ENCODE measurements around the gene PARD6G. TPM values are rescaled to one million over a fixed set of nuclear protein-coding genes. Genes with fewer than 3 reads are reported as not detected.

The PARD6G gene
- total RNA-seq, 1 experiment from 2014 or later, result 13.0 TPM

- ChIA-PET POLR2A (no interaction called here), CTCF (interaction anchor here (0.8 to 1.3 kb wide), 5 partner anchors 17 to 50 kb away, joined by 3 to 6 read pairs (median 3); partner anchors contain the start of gene PARD6G)
- TF ChIP-seq ZNF263 (CRISPR knock-in tag; IDR thresholded peaks at IDR 0.05; ENCODE audit: low read depth), result no peak
- no peak for TF ChIP-seq JUN (CRISPR knock-in tag; IDR thresholded peaks at IDR 0.05)
- no peak for TF ChIP-seq ATF1 (CRISPR knock-in tag; IDR thresholded peaks at IDR 0.05)
- no peak for TF ChIP-seq ZNF416 (CRISPR knock-in tag; IDR thresholded peaks at IDR 0.05)
- TF ChIP-seq ATF6 (CRISPR knock-in tag; IDR thresholded peaks at IDR 0.05), result no peak
- TF ChIP-seq, protein P1, sequence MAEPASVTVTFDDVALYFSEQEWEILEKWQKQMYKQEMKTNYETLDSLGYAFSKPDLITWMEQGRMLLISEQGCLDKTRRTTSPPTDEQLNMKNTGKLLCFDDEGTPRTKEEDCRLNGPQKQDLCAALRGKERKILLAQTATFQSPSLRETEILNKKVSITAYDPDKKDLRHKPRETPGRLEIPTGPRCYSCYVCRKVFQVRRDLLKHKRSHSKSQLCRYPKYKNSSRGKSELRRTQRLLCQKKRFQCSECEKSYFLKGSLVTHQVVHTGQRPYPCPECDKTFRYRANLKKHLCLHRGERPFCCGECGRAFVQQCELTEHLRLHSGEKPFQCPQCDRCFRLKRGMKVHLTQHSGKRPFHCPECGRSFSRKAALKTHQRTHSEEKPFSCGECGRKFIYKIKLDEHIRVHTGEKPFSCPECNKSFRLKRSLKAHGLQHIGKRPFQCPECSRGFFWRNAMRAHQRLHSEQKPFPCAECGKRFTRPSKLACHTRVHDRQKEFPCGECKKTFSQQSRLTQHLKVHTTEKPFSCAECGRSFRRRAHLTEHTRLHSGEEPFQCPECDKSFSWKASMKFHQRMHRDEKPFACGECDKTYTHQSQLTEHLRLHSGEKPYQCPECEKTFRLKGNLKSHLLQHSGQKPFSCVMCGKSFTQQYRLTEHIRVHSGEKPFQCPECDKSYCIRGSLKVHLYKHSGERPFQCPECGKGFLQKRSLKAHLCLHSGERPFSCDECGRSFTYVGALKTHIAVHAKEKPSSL (CRISPR knock-in tag; conservative IDR thresholded peaks at IDR 0.05), result no peak
- TF ChIP-seq, protein P2, sequence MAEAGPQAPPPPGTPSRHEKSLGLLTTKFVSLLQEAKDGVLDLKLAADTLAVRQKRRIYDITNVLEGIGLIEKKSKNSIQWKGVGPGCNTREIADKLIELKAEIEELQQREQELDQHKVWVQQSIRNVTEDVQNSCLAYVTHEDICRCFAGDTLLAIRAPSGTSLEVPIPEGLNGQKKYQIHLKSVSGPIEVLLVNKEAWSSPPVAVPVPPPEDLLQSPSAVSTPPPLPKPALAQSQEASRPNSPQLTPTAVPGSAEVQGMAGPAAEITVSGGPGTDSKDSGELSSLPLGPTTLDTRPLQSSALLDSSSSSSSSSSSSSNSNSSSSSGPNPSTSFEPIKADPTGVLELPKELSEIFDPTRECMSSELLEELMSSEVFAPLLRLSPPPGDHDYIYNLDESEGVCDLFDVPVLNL (CRISPR knock-in tag; IDR thresholded peaks at IDR 0.05; ENCODE audit: borderline replicate concordance, low read depth), result no peak
- no peak for TF ChIP-seq ESRRA (CRISPR knock-in tag; IDR thresholded peaks at IDR 0.05; ENCODE audit: borderline replicate concordance)
- no peak for TF ChIP-seq MLX (CRISPR knock-in tag; IDR thresholded peaks at IDR 0.05)
- no peak for TF ChIP-seq PRRX2 (CRISPR knock-in tag; IDR thresholded peaks at IDR 0.05)
- no peak for TF ChIP-seq E2F1 (CRISPR knock-in tag; IDR thresholded peaks at IDR 0.05)
- TF ChIP-seq, protein P3, sequence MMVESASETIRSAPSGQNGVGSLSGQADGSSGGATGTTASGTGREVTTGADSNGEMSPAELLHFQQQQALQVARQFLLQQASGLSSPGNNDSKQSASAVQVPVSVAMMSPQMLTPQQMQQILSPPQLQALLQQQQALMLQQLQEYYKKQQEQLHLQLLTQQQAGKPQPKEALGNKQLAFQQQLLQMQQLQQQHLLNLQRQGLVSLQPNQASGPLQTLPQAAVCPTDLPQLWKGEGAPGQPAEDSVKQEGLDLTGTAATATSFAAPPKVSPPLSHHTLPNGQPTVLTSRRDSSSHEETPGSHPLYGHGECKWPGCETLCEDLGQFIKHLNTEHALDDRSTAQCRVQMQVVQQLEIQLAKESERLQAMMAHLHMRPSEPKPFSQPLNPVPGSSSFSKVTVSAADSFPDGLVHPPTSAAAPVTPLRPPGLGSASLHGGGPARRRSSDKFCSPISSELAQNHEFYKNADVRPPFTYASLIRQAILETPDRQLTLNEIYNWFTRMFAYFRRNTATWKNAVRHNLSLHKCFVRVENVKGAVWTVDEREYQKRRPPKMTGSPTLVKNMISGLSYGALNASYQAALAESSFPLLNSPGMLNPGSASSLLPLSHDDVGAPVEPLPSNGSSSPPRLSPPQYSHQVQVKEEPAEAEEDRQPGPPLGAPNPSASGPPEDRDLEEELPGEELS (CRISPR knock-in tag; IDR thresholded peaks at IDR 0.05), result no peak
- TF ChIP-seq PREB (CRISPR knock-in tag; IDR thresholded peaks at IDR 0.05; ENCODE audit: borderline replicate concordance), result no peak
- TF ChIP-seq, protein P4, sequence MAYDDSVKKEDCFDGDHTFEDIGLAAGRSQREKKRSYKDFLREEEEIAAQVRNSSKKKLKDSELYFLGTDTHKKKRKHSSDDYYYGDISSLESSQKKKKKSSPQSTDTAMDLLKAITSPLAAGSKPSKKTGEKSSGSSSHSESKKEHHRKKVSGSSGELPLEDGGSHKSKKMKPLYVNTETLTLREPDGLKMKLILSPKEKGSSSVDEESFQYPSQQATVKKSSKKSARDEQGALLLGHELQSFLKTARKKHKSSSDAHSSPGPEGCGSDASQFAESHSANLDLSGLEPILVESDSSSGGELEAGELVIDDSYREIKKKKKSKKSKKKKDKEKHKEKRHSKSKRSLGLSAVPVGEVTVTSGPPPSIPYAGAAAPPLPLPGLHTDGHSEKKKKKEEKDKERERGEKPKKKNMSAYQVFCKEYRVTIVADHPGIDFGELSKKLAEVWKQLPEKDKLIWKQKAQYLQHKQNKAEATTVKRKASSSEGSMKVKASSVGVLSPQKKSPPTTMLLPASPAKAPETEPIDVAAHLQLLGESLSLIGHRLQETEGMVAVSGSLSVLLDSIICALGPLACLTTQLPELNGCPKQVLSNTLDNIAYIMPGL (CRISPR knock-in tag; IDR thresholded peaks at IDR 0.05), result no peak
- TF ChIP-seq EMX1 (CRISPR knock-in tag; IDR thresholded peaks at IDR 0.05), result no peak
- TF ChIP-seq SMAD3 (CRISPR knock-in tag; IDR thresholded peaks at IDR 0.05; ENCODE audit: borderline replicate concordance), result no peak
- TF ChIP-seq, protein P5, sequence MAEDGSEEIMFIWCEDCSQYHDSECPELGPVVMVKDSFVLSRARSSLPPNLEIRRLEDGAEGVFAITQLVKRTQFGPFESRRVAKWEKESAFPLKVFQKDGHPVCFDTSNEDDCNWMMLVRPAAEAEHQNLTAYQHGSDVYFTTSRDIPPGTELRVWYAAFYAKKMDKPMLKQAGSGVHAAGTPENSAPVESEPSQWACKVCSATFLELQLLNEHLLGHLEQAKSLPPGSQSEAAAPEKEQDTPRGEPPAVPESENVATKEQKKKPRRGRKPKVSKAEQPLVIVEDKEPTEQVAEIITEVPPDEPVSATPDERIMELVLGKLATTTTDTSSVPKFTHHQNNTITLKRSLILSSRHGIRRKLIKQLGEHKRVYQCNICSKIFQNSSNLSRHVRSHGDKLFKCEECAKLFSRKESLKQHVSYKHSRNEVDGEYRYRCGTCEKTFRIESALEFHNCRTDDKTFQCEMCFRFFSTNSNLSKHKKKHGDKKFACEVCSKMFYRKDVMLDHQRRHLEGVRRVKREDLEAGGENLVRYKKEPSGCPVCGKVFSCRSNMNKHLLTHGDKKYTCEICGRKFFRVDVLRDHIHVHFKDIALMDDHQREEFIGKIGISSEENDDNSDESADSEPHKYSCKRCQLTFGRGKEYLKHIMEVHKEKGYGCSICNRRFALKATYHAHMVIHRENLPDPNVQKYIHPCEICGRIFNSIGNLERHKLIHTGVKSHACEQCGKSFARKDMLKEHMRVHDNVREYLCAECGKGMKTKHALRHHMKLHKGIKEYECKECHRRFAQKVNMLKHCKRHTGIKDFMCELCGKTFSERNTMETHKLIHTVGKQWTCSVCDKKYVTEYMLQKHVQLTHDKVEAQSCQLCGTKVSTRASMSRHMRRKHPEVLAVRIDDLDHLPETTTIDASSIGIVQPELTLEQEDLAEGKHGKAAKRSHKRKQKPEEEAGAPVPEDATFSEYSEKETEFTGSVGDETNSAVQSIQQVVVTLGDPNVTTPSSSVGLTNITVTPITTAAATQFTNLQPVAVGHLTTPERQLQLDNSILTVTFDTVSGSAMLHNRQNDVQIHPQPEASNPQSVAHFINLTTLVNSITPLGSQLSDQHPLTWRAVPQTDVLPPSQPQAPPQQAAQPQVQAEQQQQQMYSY (CRISPR knock-in tag; IDR thresholded peaks at IDR 0.05), result no peak
- no peaks in the 10 kb centered on the region for H3K27me3 Mint-ChIP-seq (ENCODE audit: low read depth)
- no peak overlapping the region for H3K4me3 Mint-ChIP-seq
- no peaks in the 10 kb centered on the region for H3K9me3 Mint-ChIP-seq
- peak overlapping the region; percentile 69 for H3K27ac Mint-ChIP-seq
- no peaks in the 10 kb centered on the region for H3K36me3 Mint-ChIP-seq
- ATAC-seq (peak; percentile 13; the same call in 1 of the 2 replicates), DNase-seq (ENCODE audit: low spot score) (no peak)
- peaks cover 50% of the 10 kb centered on the region for H3K4me1 Mint-ChIP-seq
These were observed 49.8 kb downstream of the PARD6G start for GRCh38 chr18:80197528-80197927.
